ENCODE results near the gene NANOGP8.
A peak's percentile ranks its signal among the peaks of the same experiment; 100 is the strongest.
"Not testable (repeated sequence)": the region's sequence is repeated elsewhere in the genome, so short reads cannot be mapped to it uniquely, and the experiment has no call there.

NANOGP8 gene

GRCh38 chr15:35095941-35096340 lies 10.8 kb upstream of the NANOGP8 start:
- DNase-seq (ENCODE audit: low read depth in 2 of 2) = no peak

DNA sequence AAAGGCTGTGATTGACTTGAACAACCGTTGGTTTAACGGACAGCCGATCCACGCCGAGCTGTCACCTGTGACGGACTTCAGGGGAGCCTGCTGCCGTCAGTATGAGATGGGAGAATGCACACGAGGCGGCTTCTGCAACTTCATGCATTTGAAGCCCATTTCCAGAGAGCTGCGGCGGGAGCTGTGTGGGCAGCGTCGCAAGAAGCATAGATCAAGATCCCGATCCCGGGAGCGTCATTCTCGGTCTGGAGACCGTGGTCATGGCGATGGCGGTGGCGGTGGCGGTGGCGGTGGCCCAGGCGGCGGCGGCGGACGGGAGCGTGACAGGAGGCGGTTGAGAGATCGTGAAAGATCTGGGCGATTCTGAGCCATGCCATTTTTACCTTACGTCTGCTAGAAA lies 7.8 kb upstream of the NANOGP8 start:
- DNase-seq (ENCODE audit: low read depth in 2 of 2) = no peak

DNA sequence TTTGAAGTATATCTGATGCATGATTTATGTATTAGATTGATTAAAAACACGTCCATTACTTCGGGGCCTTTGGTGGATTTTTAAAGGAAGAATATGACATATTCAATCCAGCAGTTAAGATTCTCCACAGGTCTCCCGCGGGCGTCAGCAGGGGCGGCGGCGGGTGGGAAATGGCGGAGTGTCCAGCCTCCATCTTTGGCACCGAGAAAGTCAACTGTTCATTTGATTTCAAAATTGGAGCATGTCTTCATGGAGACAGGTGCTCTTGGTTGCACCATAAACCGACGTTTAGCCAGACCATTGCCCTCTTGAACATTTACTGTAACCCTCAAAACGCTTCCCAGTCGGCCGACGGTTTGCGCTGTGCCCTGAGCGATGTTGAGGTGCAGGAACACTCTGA lies 7.2 kb upstream of the NANOGP8 start:
- no peak for DNase-seq (ENCODE audit: low read depth in 2 of 2)

DNA sequence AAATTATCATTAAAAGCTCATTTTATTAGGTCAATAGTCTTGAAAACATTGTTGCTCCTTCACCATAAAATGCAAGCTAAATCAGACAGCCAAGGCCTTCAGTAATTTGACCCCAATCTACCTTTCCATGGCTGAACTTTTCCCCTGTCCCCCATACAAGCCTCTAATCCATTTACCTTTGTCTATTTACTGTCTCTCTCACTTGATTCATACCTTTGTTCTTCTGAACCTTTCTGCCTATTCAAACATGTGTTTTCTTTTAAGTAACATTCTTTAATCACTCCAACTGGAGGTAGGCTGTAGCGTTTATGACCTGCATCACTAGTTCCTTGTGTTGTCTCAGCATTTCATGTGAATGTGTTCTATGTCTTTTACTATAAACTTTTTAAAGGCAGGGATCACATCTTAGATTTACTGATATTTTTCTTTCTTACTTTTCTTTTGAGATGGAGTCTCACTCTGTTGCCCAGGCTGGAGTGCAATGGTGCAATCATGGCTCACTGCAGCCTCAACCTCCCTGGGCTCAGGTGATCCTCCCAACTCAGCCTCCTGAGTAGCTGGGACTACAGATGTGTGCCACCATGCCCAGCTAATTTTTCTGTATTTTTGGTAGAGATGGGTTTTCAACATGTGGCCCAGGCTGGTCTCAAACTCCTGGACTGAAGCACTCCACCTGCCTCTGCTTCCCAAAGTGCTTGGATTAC lies 5.2 kb upstream of the NANOGP8 start:
- no peak for DNase-seq (ENCODE audit: low read depth in 2 of 2)

GRCh38 chr15:35089551-35089950 lies 4.5 kb upstream of the NANOGP8 start:
- no peak for DNase-seq (ENCODE audit: low read depth in 2 of 2)

DNA sequence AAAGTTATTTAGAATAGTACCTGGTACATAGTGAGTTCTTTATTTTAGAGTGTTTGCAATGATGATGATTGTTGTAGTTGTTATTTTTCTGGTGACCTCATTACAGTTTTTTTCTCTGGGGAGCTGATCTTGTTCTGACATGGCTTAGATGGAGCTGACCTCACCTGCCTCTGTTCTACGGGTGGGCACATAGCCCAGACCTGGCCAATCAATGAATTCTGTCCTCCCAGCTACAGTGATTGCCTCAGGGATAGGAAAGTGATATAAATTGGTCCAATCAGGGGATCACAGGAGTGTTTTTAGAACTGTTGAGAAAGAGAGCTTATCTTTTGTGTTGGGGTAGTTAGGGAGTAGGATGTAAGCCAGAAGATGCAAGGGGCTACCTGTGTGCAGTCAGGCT lies 3.2 kb upstream of the NANOGP8 start:
- DNase-seq (ENCODE audit: low read depth in 2 of 2) = no peak

GRCh38 chr15:35087759-35088158 lies 2.7 kb upstream of the NANOGP8 start:
- no peak for DNase-seq (ENCODE audit: low read depth in 2 of 2)

DNA sequence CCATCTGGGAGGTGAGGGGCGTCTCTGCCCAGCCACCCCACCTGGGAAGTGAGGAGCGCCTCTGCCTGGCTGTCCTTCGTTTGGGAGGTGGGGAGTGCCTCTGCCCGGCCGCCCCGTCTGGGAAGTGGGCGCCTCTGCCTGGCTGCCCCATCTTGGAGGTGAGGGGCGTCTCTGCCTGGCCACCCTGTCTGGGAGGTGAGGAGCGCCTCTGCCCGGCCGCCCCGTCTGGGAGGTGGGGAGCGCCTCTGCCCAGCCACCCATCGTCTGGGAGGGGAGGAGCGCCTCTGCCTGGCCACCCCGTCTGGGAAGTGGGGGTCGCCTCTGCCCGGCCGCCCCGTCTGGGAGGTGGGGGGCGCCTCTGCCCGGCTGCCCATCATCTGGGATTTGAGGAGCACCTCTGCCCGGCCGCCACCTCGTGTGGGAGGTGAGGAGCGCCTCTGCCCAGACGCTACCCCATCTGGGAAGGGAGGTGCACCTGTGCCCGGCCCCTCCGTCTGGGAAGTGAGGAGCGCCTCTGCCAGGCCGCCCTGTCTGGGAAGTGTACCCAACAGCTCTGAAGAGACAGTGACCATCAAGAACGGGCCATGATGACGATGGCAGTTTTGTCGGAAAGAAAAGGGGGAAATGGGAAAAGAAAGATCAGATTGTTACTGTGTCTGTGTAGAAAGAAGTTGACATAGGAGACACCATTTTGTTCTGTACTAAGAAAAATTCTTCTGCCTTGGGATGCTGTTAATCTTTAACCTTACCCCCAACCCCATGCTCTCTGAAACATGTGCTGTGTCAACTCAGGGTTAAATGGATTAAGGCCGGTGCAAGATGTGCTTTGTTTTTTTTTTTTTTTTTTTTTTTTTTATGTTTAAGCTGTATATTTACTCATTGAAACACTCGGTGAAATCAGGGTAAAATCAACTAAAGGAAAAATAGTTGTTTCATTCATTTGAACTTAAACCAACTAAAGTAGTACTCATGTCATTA lies 2.4 kb downstream of the NANOGP8 start:
- not testable (repeated sequence) for DNase-seq (ENCODE audit: low read depth in 2 of 2)

DNA sequence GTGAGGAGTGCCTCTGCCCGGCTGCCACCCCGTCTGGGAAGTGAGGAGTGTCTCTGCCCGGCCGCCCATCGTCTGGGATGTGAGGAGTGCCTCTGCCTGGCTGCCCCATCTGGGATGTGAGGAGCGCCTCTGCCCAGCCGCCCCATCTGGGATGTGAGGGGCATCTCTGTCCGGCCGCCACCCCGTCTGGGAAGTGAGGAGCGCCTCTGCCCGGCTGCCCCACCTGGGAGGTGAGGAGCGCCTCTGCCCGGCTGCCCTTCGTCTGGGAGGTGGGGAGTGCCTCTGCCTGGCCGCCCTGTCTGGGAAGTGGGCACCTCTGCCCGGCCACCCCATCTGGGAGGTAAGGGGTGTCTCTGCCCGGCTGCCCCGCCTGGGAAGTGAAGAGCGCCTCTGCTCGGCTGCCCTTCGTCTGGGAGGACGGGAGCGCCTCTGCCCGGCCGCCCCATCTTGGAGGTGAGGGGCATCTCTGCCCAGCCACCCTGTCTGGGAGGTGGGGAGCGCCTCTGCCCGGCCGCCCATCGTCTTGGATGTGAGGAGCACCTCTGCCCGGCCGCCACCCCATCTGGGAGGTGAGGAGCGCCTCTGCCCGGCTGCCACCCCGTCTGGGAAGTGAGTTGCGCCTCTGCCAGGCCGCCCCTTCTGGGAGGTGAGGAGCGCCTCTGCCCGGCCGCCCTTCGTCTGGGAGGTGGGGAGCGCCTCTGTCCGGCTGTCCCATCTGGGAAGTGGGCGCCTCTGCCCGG lies 3.3 kb downstream of the NANOGP8 start:
- DNase-seq (ENCODE audit: low read depth in 2 of 2) = not testable (repeated sequence)

GRCh38 chr15:35080226-35080625 lies 4.9 kb downstream of the NANOGP8 start:
- DNase-seq (ENCODE audit: low read depth in 2 of 2) = no peak

- DNase-seq (ENCODE audit: low read depth in 2 of 2) = peak in 1 of 2 donors; percentile 3
These were observed 6.7 kb downstream of the NANOGP8 start for GRCh38 chr15:35078221-35078915.

GRCh38 chr15:35071106-35071505 lies 14.0 kb downstream of the NANOGP8 start:
- no peak for DNase-seq (ENCODE audit: low read depth in 2 of 2)

- DNase-seq (ENCODE audit: low read depth in 2 of 2) = no peak
These were observed 16.1 kb downstream of the NANOGP8 start for GRCh38 chr15:35068846-35069475.

DNA sequence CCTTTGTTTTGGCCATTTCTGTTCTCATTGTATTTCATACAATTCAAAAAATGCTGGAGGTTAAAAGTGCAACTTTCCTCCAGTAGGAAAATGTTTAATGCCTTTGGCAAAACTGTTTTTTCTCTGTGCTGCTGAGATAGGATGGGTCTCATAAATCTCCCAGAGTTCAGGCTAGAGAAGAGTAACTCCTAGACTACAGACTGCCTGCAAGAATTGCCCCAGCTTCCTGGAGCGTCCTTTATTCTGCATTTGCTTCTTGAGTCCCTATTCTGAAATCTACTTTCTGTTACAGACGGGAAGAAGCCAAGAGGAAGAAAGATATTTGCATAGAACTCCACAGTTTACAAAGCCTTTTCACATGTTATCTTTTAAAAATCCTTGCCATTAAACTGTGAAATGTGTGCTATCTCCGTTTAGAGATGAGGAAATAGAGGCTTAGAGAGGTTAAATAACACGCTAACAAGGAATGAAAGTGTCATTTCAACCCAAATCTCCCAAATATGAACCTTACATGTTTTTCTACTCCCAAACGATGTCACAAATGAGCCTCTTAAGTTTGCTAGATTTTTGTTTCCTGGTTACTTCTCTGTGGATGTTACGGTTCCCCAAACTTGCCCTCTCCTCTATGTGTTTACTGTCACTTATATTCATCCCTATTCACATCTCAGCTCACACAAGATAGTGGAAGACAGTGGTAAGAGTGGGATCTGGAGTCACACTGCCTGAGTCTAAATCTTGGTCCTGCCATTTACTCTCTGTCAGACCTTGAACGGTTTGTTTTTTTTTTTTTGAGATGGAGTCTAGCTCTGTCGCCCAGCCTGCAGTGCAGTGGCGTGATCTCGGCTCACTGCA lies 17.4 kb downstream of the NANOGP8 start:
- no peak for DNase-seq (ENCODE audit: low read depth in 2 of 2)

GRCh38 chr15:35066094-35066493 lies 19.0 kb downstream of the NANOGP8 start:
- no peak for DNase-seq (ENCODE audit: low read depth in 2 of 2)

- DNase-seq (ENCODE audit: low read depth in 2 of 2) = no peak
These were observed 20.4 kb downstream of the NANOGP8 start for GRCh38 chr15:35064576-35065190.

DNA sequence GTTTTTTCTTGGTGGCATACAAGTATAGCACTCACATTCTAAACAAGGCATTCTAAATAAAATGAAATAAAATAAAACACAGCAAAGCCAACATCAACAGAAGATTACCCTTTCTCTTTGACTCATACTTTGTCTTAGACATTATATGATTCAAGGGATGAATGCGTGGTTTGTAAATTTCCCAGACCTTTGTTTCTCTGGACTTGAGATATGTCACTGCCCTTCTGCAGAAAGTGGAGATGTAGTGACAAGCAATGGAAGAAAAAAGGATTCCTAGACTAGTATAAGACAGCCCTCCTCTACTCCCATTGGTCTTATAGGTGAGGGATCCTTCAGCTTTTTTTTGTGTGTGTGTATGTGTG lies 22.4 kb downstream of the NANOGP8 start:
- DNase-seq (ENCODE audit: low read depth in 2 of 2) = no peak

GRCh38 chr15:35061825-35062737 lies 23.0 kb downstream of the NANOGP8 start:
- no peak for DNase-seq (ENCODE audit: low read depth in 2 of 2)

All from stimulated activated CD4-positive, alpha-beta T cell treated with anti-CD3 and anti-CD28 coated beads, Interleukin-4, amount 100 ng/mL, for 48 hours (primary cell).